ENCODE results near the gene SPTBN4.
"Not testable (repeated sequence)": the region's sequence is repeated elsewhere in the genome, so short reads cannot be mapped to it uniquely, and the experiment has no call there.

Gene SPTBN4

DNA sequence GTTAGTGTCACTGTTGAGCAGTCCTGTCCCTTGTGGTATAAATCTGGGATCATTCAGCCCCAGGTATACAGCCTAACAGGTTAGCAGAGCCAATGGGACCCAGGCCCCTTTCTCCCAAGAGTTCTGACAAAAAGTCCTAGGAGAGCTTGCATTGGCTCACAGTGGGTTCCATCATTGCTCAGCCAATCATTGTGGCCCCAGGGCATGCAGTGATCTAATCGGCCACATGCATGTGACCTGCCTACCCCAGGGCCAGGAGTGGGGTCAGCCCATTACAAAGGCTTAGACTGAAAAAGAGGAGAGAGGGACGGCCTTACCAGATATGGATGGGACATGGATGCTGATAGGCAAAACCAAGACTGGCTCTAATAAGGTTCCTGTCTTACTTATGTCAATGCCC, 41.1 kb downstream of the SPTBN4 start:
- DNase-seq: no peak

DNA sequence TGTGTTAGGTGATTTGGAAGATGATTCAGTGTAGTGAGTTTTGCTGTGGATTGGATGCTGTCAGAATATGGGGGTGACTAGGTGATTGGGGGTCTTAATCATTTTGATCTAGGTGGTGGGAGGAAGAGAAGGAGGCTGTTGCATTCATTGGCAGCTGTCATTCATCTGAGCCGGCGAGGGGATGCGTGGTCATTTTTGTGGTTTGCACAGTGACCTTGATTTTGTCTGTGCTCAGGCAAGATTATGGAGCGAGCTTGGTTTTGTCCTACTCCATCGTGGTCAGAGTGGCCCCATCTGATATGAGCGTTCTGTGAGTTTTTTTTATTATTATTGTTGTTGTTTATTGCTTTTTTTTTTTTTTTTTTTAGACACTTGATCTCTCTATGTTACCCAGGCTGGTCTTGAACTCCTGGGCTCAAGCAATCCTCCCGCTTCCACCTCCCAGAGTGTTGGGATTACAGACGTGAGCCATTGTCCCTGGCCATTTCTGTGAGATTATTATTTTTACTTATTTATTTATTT, 42.0 kb downstream of the SPTBN4 start:
- no peak for DNase-seq

DNA sequence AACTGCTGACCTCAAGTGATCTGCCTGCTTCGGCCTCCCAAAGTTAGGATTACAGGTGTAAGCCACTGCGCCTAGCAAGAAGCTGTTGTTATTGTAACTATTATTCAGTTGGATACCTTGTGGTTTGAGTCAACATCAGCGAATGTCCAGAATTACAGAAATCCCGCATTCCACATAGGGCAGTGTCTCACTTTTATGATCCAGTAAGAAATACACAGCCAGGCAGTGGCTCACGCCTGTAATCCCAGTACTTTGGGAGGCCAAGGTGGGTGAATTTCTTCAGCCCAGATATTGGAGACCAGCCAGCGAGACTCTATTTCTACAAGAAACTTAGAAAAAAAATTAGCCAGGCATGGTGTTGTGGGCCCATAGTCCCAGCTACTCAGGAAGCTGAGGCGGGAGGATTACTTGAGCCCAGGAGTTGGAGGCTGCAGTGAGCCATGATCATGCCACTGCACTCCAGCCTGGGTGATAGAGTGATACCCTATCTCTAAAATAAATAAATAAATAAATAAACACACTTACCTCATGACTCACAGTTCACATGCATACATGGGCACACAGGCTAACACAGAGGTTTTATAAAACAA, 43.8 kb downstream of the SPTBN4 start:
- no peak for DNase-seq

DNA sequence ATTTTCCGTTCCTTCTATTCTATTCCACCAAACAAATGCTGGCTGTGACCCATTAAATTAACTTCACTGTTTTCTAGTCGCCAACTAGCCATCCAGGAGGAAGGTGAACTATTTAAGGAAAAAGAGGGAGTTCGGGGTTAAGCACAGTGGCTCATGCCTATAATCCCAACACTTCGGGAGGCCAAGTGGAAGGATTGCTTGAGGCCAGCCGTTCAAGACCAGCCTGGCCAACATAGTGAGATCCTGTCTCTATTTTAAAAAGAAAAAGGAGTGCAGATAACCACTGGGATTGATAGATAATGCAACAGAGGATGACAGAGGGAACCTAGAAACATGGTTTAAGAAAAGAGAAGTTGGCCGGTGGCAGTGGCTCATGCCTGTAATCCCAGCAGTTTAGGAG, 44.7 kb downstream of the SPTBN4 start:
- no peak for DNase-seq

DNA sequence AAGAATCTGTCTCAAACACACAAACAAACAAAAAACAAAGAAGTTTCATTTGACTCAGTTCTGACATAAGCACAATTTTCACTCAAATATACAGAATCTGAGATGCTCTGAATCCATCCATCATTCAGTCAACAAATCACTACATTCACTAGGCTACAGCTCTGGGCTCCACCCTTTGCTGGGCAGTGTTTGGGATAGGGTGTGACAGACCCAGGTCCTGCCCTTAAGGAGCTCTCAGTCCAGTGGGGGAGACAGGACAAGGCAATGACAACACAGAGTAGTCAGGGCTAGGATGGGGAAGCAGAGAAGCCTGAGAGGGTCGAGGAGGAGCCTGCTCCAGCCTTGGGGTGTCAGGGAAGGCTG, 45.3 kb downstream of the SPTBN4 start:
- no peak for DNase-seq

DNA sequence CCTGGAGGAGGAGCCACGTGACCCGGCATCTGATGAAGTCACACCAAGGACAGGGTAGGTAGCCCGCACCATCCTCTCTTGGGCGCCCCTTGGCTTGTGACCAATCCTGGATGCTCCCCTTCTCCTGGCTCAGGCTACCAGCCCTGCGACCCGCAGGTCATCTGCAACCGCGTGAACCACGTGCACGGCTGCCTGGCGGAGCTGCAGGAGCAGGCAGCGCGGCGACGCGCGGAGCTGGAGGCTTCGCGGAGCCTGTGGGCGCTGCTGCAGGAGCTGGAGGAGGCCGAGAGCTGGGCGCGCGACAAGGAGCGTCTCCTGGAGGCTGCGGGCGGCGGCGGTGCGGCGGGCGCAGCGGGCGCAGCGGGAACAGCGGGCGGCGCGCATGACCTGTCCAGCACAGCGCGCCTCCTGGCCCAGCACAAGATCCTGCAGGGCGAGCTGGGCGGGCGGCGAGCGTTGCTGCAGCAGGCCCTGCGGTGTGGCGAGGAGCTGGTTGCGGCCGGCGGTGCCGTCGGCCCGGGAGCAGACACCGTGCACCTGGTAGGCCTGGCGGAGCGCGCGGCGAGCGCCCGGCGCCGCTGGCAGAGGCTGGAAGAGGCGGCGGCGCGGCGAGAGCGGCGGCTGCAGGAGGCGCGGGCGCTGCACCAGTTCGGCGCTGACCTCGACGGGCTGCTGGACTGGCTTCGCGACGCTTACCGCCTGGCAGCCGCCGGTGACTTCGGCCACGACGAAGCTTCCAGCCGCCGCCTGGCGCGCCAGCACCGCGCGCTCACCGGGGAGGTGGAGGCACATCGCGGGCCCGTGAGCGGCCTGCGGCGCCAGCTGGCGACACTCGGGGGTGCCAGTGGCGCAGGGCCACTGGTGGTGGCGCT, 45.9 kb downstream of the SPTBN4 start:
- no peak for DNase-seq

DNA sequence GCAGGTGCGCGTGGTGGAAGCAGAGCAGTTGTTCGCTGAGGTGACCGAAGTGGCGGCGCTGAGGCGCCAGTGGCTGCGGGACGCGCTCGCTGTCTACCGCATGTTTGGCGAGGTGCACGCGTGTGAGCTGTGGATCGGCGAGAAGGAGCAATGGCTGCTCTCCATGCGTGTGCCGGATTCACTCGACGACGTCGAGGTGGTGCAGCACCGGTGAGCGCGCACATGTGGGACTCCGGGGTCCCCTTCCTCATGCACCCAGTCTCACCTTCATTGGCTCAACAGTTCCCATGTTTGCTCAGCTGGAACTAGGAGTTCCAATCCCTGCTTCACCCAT, 46.5 kb downstream of the SPTBN4 start:
- no peak for DNase-seq

DNA sequence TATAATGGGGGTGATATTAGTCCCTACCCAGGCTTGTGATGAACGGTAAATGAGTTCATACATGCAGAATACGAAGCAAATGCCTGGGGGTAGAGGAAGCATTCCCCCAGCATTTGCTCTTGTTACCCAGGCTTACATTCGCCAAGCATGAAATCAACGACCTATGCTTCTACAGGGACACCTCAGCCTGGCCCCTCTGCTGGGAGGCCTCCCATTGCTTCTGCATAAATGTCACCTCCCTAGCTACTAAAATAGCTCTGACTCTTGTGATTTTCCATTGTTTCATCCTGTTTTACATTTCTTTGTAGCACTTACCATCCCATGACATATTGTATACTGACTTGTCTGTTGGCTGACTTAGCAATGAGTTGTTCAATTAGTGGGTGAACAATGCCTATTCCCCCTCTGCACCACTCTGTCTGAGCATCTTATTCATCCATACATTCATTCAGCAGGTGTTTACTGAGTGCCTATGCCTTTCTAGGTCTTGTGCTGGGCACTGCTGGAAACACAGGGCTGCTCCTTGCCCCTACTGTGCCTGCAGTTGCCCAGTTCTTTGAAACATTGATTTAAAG, 47.0 kb downstream of the SPTBN4 start:
- DNase-seq: no peak

DNA sequence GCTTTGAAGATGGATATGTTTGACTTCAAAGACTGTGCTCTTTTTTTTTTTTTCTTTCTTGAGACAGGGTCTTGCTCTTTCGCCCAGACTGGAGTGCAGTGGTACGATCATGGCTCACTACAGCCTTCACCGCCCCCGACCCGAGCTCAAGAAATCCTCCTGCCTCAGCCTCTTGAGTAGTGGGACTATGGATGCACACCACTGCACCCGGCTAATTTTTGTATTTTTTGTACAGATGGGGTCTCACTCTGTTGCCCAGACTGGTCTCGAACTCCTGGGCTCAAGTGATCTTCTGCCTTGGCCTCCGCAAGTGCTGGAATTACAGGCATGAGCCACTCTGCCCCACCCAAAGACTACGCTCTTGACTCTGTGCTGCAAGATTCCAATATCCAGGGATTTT, 50.4 kb downstream of the SPTBN4 start:
- no peak for DNase-seq

DNA sequence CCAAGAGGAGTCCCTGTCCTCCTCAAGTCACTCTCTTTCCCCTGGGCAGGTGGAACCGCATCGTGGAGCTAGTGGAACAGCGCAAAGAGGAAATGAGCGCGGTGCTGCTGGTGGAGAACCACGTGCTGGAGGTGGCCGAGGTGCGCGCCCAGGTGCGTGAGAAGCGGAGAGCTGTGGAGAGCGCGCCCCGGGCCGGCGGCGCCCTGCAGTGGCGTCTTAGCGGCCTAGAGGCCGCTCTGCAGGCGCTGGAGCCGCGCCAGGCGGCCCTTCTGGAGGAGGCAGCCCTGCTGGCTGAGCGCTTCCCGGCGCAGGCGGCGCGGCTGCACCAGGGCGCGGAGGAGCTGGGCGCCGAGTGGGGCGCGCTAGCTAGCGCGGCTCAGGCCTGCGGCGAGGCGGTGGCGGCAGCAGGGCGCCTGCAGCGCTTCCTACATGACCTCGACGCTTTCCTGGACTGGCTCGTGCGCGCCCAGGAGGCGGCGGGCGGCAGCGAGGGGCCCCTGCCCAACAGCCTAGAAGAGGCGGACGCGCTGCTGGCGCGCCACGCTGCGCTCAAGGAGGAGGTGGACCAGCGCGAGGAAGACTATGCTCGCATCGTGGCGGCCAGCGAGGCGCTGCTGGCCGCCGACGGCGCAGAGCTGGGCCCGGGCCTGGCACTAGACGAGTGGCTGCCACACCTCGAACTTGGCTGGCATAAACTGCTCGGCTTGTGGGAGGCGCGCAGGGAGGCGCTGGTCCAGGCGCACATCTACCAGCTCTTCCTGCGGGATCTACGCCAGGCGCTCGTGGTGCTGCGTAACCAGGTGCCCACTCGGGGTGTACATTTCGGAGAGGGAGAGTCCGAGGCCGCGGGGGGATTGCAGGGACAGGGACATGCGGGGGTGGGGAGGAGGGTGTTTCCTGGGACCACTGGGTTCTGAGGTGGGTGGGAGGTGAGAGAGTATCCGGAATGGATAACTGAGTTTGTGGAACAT, 52.8 kb downstream of the SPTBN4 start:
- peak; percentile 48 for DNase-seq

DNA sequence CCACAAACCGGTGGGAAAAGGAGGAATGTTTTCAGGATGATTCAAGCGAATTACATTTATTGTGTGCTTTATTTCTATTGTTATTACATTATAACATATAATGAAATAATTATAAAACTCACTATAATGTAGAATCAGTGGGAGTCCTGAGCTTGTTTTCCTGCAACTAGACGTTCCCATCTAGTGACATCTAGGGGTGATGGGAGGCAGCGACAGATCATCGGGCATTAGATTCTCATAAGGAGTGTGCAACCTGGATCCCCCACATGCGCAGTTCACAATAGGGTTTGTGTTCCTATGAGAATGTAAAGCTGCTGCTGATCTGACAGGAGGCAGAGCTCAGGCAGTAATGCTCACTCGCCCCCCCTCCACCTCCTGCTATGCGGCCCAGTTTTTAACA, 54.5 kb downstream of the SPTBN4 start:
- no peak for DNase-seq

DNA sequence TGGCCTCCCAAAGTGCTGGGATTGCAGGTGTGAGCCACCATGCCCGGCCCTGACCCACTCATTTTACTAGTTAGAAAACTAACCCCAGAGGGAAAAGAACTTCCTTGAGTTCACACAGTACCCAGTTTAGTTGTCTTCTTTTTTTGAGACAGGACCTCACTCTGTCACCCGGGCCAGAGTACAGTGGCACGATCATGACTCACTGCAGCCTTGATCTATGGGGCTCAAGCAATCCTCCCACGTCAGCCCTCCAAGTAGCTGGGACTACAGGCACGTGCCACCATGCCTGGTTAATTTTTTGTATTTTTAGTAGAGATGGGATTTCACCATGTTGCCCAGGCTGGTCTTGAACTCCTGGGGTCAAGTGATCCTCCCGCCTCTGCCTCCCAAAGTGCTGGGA, 55.1 kb downstream of the SPTBN4 start:
- not testable (repeated sequence) for DNase-seq

DNA sequence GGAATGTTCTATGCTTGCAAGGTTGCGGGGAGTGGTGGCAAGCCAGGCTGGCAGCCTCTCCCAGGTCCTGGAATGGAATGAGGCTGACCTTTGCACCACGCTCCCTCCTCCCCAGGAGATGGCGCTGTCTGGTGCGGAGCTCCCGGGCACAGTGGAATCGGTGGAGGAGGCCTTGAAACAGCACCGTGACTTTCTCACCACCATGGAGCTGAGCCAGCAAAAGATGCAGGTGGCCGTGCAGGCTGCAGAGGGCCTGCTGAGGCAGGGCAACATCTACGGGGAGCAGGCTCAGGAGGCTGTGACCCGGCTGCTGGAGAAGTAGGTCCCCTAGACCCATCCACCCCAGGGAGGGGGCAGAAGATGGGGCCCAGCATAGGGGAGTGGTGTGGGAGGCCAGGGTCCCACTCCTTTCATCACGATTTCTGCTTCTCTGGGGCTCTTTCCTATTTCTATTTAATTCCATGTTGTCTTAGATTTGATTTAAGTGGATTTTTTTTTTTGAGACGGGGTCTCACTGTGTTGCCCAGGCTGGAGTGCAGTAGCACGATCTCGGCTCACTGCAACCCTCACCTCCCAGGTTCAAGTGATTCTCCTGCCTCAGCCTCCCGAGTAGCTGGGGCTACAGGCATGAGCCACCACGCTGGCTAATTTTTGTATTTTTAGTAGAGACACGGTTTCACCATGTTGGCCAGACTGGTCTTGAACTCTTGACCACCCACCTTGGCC, 56.7 kb downstream of the SPTBN4 start:
- DNase-seq: peak; percentile 49

DNA sequence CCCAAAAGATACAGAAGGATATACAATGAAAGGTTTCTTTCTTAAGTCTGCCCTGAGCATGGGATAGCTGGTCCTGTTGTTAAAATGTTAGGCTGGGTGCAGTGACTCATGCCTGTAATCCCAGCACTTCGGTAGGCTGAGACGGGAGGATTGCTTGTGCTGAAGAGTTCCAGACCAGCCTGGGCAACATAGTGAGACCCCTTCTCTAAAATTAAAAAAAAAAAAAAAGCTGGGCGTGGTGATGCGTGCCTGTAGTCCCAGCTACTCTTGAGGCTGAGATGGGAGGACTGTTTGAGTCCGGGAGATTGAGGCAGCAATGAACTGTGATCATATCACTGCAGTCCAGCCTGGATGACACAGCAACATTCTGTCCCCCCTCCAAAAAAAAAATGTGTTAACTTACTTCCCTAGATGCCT, 57.3 kb downstream of the SPTBN4 start:
- DNase-seq: no peak

DNA sequence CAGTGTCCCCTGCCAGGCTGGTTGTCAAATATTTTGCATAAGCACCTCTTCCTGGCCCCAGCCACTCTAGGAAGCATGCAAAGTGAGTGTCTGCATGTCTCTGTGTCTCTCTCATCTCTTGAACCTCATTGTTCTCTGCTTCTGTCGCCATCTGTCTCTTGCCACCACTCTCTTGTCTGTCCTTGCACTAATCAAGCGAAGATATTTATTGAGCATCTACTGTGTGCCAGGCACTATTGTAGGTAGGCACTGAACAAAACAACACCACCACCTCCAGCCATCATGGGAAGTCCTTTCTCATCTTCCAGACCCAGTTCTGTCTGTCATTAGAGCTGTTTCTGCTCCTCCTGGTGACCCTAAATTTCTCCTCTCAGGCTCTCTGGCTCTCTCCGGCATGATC, 57.9 kb downstream of the SPTBN4 start:
- DNase-seq: no peak

DNA sequence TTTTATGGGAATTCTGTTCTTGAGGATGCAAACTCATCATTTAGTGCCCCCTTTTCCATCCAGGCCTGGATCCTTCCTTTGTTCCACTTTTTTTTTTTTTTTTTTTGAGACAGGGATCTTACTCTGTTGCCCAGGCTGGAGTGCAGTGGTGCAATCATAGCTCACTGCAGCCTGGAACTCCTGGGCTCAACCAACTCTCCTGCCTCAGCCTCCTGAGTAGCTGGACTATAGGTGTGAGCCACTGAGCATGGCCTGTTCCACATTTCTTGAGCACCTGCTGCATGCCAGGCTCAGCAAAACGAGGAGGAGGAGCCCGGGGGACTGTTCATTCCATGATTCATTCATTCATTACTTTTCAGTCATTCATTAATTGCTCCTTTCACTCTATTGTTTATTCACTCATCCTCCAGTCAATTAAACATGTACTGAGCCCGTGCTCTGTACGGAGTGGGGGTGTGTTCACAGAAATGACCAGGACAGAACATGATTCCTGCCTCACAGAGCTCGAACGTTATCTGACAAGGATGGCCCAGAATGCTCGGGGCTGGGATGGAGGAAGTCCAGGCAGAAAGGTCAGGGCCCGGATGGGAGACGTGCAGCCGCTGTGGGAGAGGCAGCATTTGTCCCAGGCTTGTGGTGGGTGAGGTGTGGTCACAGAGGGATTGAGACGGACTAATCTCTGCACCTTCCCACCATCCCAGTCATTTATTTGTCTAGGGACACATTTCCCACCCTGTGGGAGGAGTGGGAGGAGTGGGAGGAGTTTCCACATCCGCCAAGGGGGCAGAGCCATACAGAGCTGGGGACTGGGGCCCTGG, 58.6 kb downstream of the SPTBN4 start:
- DNase-seq: no peak

DNA sequence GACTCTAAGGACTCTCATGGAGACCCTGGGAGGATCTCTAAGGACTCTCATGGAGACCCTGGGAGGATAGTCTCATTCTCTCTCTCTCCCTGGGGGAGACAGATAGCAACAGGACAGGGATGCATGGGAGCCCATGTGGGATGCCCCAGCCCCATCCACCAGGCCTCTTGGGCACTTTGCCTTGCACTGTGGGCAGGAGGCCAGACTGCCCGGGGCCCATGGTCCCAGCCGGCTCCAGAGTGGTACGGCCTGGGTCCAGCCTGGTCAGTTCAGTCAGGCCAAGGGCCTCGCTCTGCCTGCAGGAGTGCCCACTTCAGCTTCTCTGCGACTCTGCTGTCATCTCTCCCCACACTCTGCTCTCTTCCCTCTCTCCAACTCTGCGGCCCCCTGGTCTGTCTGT, 61.3 kb downstream of the SPTBN4 start:
- no peak for DNase-seq

DNA sequence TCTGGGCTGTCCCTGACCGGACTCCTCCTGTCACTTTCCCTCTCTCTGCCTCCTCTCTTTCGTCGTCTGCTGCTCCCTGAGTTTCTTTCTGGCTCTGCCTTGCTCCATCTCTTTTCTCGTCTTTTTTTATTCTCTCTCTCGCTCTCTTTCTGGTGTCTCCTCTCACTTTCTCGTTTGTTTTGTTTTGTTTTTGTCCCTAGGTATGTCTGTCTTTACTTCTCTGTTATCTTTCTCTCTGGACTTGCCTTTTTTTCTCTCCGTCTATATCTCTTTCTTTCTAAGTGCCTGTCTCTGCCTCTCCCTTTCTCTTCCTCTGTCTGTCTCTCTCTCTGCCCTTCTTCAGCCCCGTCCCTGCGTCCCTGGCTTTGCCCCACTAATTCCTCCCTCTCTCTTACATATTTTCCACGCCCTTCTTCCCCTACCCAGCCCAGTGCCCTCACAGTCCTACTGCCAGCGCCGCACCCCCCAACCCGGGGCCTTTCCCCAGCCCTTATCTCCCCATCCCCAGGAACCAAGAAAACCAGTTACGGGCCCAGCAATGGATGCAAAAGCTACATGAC, 61.8 kb downstream of the SPTBN4 start:
- DNase-seq: no peak

DNA sequence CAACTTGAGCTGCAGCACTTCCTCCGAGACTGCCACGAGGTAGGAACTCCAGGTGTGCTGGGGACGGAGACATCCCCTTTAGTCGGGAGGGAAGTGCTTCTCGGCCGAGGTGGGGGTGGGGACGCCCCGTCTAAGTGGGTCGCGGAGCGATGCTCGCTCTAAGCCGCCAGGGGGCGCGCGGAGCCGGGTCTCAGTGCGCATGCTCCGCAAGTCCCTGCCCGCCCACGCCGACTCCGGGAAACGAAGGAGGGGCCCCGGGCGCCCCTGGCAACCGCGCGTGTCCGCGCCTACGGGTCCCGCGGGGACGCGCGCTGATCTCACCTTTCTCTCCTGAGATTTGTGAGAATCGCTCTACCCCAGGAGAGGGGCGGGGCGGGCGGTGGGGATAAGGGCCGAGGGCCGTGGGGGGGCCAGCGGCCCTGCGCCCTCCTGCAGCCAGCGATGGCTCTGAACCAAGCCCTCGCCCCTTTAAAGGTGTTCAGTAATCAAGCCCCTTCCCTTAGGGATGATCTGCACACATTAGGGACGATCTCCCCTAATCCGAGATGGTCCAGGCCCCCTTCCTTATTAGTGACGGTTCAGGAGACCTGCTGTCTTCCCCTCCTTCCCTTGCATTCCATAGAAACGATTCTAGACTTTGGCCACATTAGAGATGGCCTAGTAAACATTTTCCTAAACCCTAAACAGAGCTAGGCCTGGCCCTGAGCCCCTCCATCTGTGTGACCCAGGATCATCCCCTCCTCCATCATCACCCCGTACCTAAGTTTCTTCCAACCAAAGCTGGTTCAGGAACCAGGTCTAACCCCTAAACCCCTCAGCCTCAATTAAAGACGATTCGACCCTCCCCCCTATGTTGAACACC, 62.5 kb downstream of the SPTBN4 start:
- peak; percentile 65 for DNase-seq
